GM19351 (cell line): ENCODE results near the gene TULP1.

Experiments
- ATAC-seq: cut with Tn5 transposase; IDR thresholded peaks from one replicate; pipeline ENCODE4 v1.9.1; 2021; ENCODE audit warnings: mild to moderate bottlenecking, moderate library complexity; ENCODE audit not compliant: unreplicated experiment

Gene TULP1

DNA sequence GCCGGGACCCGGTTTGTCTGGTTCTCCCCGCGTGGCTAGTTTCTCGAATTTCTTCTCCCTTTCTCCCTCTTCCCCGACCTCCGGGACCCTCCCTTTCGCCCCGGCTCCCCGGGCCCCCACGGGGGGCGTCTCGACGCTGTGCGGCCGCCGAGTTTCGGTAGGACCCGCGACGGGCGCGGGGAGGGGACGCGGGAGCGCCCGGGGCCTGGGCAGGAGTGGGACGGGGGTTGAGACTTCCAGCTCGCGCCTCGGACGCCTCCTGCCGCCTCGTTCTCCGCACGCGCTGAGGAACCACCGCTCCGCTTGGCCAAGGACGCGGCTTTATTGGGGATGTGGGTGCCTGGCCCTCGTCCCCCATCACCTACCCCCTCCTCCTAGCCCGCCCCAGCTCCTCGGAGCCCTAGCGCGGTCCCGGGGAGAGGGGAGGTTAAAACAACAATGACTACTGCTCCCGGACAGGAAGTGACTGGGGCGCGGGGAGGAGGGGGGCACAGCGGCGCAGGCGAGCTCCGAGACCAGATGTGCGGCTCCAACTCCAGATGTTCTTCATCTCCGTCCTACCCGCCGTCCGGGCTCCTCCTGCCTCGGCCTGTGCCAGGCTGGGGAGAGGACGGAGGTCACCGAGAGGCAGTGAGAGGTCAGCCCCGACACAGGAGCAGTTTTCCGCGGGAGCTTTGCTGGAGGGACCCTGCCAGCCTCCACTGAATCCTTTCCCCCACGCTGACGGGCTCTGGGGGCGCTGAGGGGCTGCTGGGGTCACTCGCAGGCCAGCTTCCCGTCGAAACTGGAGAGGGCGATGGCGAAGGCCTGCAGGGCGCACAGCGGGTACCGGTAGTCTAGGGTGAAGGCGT lies 14.9 kb downstream of the TULP1 start:
- ATAC-seq, result no peak

DNA sequence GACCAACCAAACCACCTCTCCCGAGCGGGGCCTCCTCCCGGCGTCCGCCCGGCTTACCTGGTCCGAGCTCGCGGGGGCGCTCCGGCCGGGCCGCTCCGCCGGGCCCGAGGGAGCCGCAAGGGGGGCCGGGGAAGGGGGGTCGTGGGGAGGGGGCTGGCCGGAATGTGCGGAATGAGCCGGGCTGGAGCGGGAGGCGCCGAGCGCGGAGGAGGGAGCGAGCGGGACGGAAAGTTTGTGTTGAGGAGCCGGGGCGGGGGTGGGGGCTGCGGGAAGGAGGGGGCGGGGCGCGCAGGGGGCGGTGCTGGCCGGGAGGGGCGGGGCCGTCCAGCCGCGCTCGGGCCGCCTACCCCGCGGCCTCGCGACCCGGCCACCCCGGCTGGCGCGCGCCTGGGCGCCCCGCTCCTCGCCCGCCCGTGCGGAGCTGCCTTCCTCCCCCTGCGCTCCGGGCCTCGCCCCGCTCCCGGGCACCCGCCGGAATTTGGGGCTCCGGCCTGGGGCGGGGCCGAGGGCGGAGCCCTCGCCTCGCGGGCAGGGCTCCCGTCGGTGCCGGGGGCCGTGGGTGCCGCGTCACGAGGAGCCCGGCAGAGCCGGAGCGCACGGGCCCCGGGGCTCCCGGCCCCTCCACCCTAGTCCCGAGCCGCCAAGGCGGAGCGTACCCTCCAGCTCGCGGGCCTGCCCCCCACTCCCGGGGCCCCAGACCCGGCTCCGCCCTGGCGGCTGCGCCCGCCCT lies 15.7 kb downstream of the TULP1 start, which contains the start of gene TEAD3:
TSS of gene TEAD3 (minus strand) at position 239 of the 730 bp plus-strand sequence.
- no peak for ATAC-seq

DNA sequence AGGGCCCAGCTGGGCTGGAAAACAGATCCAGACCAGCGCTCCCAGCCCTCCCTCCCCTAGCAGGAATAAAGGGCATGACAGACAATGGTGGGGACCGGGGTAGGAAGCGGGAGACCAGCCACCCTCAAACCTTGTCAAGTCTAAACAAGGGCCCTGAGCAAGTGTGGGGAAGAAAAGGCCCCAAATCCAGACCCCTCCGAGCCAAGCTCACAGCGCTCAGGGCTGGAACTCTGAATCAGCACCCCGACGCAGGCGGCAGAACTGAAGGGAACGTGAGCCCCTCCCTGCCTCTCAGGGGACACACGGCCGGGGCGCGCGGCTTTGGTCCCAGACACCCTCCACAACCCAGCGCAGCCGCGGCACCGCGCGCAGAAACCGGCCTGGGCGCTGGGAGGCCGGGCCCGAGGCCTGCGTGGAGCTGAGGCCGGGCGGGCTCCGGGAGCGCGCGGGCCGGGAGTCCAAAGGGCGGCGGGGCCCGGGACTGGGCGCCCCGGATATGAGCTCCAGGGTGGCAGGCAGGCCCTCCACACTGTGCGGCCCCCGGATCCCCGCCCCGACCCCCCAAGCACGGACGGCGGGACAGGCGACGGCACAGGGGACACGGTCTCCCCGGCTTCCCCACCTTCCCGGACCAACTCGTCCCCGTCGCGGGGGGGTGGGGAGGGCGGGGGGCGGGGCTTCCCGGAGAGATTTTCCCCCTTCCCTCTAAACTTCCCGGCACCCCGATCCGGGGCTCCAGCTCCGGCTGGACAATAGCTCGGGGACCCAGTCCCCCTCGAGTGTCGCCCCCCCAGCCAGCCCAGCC lies 16.5 kb downstream of the TULP1 start:
- ATAC-seq, result no peak

DNA sequence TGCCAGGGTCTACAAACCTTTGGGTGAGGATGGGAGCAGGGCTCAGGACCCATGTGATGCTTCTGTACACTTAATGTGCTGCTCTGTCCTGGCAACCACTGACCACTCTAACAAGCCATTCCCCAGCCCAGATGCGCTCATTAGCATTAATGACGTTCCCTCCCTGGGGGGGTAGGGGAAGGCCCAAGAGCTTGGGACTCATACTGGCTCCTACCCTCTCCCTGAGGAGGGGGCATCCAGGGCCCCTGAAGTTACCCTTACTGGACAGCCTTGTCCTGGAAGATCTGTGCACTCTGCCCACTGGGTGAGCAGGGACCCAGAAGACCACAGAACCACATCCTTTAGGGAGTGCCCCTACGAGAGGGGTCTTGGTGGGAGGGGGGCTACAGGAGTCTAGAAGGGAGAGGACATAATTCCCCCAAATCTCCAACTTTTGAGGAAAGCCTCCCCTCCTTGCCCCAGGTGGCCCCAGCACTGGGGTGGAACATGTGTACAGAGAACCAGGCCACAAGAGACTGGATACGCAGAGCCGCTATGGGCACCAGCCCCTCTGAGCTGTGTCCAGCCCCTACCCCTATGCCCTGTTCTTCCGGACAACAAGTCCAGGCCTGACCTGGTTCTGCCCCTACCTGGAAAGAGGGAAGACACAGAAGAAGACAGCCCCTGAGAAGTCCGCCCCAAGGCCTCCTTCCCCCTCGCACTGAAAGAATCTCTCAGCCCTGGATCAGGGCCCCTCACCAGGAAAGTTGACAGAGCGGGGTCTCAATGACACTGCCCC lies 17.2 kb downstream of the TULP1 start:
- ATAC-seq, result no peak

DNA sequence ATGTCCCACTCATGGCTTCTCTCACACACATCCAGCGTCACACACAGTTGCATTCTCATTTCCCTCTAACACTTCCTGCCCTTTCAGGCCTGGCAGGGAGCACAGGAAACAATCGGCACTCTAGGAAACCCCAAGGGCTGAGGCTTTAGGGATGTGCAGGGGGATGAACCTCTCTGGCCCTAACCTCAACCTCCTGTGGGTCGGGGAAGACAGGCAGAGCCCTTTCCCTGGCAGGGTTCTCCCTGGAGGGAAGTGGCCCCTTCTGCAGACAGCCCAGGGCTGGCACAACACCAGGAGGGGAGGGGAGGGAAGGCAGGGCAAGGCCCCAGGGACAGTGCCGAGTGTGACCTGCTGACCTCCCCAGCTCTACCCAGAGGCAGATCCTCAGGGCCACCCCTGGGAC lies 18.5 kb downstream of the TULP1 start:
- ATAC-seq, result no peak

DNA sequence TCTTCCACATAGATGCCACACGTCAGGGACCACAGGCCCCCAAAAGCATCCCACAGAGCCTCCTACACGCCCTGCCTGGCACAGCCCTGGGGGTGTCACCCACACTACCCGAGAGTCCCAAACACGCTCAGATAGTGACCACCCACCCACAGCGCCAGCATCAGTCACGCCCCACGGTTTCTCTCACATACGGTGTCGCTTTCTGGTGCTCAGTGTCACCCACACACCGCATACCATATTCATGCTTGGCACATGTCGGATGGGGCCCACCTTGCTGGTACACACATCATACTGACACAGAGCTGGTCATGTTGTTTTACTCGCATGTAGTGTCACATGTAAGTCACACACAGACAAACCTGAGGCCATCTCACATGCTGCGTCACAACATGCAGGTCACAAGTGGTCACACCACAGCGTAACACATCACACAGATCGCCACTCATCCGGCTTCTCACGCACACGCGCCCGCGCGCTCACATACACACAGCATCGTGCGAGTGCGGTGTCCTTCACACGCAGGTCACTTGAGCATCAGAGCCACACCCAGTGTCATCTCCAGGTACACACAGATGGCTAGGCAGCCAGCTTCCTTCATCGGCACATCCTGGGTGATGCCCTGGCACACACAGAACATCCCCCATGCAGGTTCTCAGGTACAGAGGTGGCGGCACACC lies 19.3 kb downstream of the TULP1 start:
- no peak for ATAC-seq

DNA sequence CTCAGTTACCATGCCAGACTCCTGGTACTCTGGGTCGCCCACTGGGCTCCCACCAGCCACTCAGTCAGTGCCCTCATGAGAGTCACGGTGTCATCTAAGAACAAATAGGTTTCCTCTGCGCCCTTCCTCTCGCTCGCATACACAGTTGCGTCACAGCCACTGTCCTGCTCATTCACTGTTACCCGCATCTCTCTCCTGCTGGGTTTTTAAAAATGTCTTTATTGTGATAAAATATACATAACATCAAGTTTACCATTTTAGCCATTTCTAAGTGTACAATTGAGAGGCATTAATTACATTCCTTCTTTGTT lies 19.8 kb downstream of the TULP1 start:
- ATAC-seq, result no peak

DNA sequence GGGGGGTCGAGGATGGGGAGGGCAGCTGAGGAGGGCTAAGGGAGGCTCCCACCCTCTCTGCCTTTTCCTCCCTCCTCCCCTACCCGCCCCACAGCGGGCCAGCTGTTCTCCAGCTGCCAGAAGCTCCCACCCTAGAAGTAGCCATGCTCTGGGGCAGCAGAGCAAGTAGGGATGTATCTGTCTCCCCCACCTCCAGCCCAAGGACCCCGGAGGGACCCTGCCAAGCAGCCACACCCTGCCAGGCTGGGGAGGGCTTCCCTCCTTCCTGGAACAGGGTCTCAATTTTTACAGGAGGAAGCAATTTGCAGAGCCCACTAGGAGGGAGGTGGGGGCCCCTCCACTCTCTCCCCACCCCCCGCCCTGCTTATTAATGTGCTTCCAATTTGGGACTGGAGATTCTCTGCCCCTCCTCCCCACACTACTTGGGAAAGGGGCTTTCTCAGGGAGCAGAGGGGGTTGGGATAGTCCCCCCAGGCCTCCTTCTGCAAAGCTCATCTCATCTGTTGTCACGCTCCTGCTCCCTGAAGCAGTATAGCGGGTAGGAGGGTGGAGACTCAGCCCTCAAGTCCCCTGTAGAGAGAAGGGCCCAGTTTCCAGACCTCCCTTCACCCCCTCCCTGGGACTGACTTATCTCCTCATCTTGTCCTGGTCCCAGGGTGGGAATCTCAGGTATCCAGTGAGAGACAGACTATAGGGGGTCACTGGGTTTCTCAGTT lies 20.3 kb downstream of the TULP1 start:
- no peak for ATAC-seq

DNA sequence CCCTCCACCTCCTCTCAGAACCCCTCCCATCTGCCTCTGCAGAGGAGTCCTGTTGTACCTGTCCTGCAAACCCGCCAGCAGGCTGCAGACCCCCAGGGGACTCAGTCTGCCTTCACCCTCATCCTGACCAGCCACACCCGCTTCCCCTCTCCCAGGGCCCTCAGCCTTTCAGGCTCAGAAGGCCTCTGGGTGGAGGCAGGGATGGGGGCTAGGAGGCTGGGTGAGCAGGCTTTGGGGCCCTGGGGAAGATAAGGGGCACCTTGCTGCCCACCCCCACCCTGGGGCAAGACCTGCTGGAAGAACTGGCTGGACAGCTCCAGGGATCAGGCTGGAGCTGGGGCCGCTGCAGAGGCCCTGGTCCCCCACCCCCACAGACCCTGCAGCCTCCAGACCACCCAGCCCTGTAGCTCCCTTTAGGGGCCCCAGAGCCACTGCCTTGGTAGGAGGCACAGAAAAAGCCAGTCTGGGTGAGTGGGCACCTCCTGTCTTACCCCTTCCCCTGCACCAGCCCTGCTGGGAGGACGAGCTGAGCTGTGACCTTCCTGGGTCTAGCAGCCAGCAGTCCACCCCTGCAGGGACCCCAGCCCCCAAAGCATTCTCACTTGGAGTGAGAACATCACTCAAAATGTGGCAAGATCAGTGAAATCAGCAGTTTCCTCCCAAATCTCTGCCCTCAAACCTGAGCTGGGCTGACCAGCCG lies 21.0 kb downstream of the TULP1 start:
- ATAC-seq, result no peak

DNA sequence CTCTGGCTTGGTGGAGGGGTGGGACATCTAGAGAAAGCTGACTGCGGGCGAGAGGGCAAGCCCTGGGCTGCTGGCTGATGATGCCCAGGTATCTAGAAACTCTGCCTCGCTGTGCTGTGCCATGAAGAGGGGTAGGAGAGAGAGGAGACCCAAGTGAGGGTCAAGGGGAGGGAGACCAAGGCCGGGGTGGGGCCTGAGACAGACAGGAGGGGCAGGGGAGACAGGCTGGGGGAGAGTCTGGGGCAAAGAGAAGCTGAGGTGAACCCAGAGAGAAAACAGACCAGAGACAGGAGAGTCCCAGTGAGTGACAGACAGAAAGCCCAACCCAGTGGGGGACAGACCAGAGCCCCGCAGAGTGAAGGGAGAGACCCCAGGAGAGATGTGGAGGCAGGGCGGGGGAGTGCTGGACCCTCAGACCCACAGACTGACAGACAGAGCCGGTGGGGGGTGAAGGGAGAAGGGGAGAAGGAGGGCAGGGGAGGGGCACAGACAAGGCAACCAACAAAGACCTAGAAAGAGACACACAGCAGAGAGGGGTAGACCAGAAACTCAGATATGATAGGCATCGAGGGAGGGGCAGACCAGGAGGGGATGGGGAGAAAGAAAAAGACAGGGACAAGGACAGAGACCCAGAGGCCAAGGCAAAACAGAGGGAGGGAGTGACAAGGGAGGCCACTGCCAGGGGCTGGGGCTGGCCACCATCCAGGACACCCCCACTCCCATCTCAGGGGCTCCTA lies 21.7 kb downstream of the TULP1 start:
- ATAC-seq, result no peak

DNA sequence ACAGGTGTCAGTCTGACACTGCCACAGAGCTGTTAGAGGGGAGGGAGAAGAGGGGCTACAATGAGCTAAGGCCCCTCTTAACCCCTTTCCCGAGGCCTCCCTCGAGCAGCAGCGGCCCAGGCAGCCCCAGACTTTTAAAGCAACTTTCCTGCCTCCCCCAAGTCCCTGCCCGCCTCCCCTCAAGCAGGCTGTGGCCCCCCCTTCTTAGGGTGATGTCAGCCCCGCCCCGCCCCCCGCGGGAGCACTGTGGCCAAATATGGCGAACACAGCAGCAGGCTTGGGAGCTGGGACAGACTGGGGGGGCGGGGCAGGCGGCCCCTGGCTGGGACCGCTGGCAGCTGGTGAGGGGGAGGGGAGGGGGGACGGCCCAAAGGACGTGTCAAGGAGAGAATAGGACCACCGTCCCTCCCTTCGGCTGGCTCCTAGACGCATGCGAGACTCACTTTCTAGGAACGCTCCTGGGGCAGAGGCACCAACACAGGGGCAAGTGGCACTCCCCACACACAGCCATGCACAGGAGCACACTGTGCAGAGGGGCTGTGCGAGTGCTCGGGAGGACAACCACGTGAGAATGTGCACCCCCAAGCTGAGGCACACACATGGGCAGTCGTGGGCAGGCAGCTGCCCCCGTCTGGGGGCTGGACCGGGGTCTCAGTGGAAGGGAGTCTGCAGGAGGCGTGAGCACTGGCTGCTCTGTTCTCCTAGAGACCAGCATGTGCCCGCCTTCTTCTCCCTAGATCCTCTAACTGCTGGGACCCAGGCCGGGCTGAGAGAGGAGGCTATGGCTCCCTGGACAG lies 22.5 kb downstream of the TULP1 start:
- ATAC-seq, result no peak

DNA sequence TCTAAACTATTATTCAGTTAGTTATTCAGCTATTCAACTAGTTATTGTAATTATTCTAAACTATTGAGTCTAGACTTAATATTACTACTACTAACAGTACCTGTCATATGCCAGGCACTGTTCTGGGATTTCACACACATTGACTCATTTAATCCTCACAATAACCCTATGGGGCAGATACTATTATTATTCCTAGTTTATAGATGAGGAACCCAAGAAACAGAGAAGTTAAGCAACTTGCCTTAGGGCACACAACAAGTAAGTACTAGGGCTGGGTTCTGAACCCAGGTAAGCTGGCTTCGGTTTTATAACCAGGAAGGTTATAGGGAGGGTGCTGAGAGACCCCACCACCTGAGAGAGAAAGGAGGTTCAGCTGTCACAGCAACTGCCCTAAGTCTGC lies 23.6 kb downstream of the TULP1 start:
- no peak for ATAC-seq

DNA sequence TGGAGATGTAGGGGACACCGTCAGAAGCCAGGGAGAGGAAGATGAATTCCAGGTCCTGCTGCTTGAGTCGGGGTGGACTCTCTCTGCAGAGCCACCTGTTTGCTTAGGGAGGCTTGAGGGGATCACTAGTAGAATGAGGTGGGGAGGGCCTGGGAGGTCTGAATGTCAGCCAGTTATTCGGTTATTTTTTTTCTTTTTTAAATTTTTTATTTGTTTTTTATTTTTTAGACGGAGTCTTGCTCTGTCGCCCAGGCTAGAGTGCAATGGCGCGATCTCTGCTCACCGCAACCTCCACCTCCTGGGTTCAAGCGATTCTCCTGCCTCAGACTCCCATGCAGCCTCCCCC lies 24.2 kb downstream of the TULP1 start:
- ATAC-seq, result no peak

DNA sequence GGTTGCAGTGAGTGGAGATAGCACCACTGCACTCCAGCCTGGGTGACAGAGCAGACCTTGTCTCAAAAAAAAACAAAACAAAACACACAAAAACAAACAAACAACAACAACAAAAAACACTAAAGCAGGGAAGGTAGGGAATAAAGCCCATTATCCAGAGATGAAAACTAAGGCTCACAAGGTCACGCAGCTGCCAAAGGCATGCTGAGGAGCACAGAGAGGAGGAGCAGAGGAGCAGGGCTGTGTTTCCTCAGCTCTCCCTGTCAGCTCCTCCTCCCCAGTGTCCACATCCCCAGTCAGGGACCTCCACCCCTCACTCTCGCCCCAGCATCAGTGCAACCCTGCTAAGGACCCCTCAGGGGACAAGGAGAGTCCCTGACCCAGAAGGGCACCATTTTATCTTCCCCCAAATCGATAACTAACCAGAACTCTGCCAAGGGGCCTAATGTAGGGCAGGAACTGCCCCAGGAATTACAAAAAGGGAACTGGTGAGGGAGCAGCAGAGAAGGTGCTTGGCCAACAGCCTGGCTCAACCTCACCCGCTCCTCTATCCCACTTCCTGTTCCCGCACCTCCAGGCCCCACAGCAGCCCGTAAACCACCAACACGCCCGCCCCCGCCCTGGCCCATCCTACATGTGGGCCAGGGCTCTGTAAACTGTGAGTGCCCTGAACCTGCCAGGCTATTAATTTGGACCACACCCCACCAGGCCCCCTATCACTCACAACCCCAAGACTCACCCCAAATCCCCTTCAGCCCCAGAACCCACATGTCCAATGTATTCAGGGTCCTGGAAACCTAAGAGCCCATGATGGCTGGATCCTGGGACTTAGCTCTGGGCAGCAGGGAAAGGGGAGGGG lies 24.8 kb downstream of the TULP1 start:
- ATAC-seq, result no peak

DNA sequence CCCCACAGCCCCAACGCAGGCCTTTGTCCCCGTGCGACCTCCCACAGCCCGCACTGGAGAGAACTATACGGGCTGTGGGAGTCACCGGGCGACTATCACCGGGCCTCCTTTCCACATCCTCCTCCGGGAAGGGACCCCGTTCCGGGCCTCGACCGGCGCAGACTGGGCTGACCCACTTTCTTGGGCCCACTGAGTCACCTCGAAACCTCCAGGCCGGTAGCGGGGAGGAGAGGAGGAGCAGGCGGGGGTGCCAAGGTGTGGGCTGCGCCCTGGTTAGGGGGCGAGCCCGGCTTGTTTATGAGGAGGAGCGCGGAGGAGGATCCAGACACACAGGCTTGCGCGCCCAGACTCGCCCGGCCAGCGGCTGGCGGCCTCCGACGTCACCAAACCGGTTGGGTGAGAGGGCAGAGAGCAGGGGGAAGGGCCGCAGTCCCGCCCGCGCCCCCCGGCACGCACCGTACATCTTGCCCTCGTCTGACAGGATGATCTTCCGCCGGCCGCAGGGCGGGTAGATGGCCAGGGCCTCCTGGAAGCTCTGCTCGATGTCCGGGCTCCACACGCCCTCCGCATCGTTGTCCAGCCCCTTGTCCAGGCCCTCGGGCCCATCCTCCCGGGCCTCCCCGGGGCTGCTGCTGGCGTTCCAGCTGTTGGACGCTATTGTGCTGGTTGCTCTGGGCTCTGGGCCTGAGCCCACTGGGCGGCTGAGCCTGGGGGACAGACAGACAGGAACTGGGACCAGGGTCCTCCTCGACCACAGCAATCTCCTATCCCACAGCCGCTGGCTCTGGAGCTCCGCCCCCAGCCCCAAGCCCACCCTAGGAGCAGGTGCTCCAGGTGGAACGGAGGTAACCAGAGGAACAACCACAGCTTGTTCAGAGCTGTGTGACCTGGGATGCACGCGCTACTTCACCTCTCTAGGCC lies 26.4 kb downstream of the TULP1 start:
- no peak for ATAC-seq

DNA sequence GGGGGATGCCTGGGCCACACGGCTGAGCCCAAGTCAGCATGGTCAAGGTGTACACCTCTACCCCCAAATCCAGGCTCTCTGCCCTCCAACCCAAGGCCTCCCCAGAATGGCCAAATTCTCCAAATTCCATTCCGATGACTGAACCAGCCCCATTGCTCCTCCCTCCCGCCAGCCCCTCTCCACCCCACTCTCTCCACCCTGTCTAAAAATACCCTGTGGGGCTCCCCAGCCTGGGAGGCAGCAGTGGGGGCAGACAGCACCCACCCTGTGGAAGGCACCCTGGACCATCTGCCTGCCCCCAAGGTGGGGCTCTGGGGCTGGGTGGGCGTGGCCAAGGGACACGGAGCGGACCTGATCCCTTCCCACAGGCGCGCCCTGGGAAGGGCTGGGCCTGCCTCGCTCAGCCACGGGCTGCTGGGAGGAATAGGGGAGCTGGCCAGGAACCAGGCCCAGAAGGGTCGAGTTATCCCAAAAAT lies 27.3 kb downstream of the TULP1 start:
- ATAC-seq, result no peak
